GM12878 (cell line): ENCODE data around the gene TRA2B. TPM values are rescaled to one million over a fixed set of nuclear protein-coding genes. Genes with fewer than 3 reads are reported as not detected.

Experiments used
- ATAC-seq: fragments of 200-7000 bp; cut with Tn5 transposase; 3 replicates; pipeline ENCODE4 v1.9.1; 2020; ENCODE audit warnings: mild to moderate bottlenecking, moderate library complexity
- BruUV-seq: library from RNA; stranded (reverse); fragments of 400-500 nt; replicated peaks from 2 replicates; lab custom pipeline; 2021; lab: Mats Ljungman, UMichigan
- CTCF ChIA-PET: fragments of 300-600 bp; sonication (Branson Sonifier 250); formaldehyde crosslinking; extraction: SDS; loops from one replicate; lab custom pipeline; 2021; ENCODE audit warnings: inconsistent platforms; lab: Yijun Ruan, JAX
- POLR2A ChIA-PET: fragments of 350-600 bp; formaldehyde crosslinking; extraction: SDS; loops from one replicate; lab custom pipeline; 2021; ENCODE audit warnings: inconsistent platforms; lab: Charles Lee
- RAD21 ChIA-PET: fragments of 300-600 bp; sonication (Branson Sonifier 250); formaldehyde crosslinking; loops from one replicate; lab custom pipeline; 2023; ENCODE audit warnings: antibody characterized with exemption; ENCODE audit not compliant: unreplicated experiment; lab: Charles Lee
- SMC1A ChIA-PET: fragments of 300-600 bp; sonication (Branson Sonifier 250); formaldehyde crosslinking; loops from one replicate; lab custom pipeline; 2023; ENCODE audit not compliant: unreplicated experiment, uncharacterized antibody; lab: Charles Lee
- DNase-seq: peaks from one replicate; pipeline ENCODE4 v3.0.0-alpha.2; 2011; ENCODE audit warnings: low read depth, low spot score
- FAIRE-seq: peaks from 3 replicates; lab custom pipeline; 2011; peaks lifted over from hg19 to GRCh38; lab: Jason Lieb, UNC
- H2AFZ ChIP-seq: 2 replicates; pipeline ENCODE4 v1.6.0; 2011; ENCODE audit warnings: low read depth, low read length, control low read depth; ENCODE audit not compliant: control insufficient read depth
- H3K27ac ChIP-seq: 2 replicates; pipeline ENCODE4 v1.5.1; 2011; ENCODE audit warnings: control low read depth; ENCODE audit not compliant: control insufficient read depth, insufficient read depth
- H3K27me3 ChIP-seq, 2 experiments: replicated peaks in 1 of 2; 2 replicates each; pipeline versions ENCODE4 v1.6.0 to v1.6.1; 2011; ENCODE audit warnings: low read length in 1 of 2; ENCODE audit not compliant: control insufficient read depth in 2 of 2, insufficient read depth in 2 of 2
- H3K36me3 ChIP-seq, 2 experiments: 2 replicates each; pipeline ENCODE4 v1.5.1; 2011; ENCODE audit warnings: low read length in 1 of 2; ENCODE audit not compliant: control insufficient read depth in 2 of 2, insufficient read depth in 2 of 2
- H3K4me1 ChIP-seq: 2 replicates; pipeline ENCODE4 v1.6.1; 2011; ENCODE audit warnings: mild to moderate bottlenecking, low read length, moderate library complexity, mixed read lengths; ENCODE audit not compliant: control insufficient read depth, insufficient read depth
- H3K4me2 ChIP-seq: 2 replicates; pipeline ENCODE4 v1.6.0; 2011; ENCODE audit warnings: control low read depth; ENCODE audit not compliant: control insufficient read depth, insufficient read depth
- H3K4me3 ChIP-seq: fragments of 200-600 bp; sonication (generic); 2 replicates; pipeline ENCODE4 v1.5.1; 2016
- H3K79me2 ChIP-seq: 2 replicates; pipeline ENCODE4 v1.6.0; 2011; ENCODE audit warnings: low read length; ENCODE audit not compliant: control insufficient read depth, insufficient read depth
- H3K9ac ChIP-seq: 2 replicates; pipeline ENCODE4 v1.8.0; 2011; ENCODE audit warnings: low read length, control low read depth, mixed read lengths; ENCODE audit not compliant: control insufficient read depth, insufficient read depth
- H3K9me3 ChIP-seq: replicated peaks from 3 replicates; pipeline ENCODE4 v1.5.1; 2011; ENCODE audit warnings: mild to moderate bottlenecking, low read length; ENCODE audit not compliant: control insufficient read depth, insufficient read depth
- H4K20me1 ChIP-seq: 2 replicates; pipeline ENCODE4 v1.6.0; 2011; ENCODE audit not compliant: control insufficient read depth, insufficient read depth
- BCL11A ChIP-seq: IDR thresholded peaks from 2 replicates; pipeline ENCODE4 v1.6.1; 2011; ENCODE audit warnings: low read depth, low read length
- CEBPB ChIP-seq, 2 experiments: fragments of 150-350 bp in 1 of 2; IDR thresholded peaks; 2 replicates each; pipeline ENCODE4 v1.6.1; 2012 to 2014; ENCODE audit warnings: low read depth in 2 of 2, low read length in 2 of 2, borderline replicate concordance in 1 of 2, inconsistent platforms in 1 of 2
- KLF5 ChIP-seq: fragments of 450-650 bp; IDR thresholded peaks from 2 replicates; pipeline ENCODE4 v1.6.1; 2014; ENCODE audit warnings: mild to moderate bottlenecking; ENCODE audit not compliant: partially characterized antibody
- RAD21 ChIP-seq: IDR thresholded peaks from 2 replicates; pipeline ENCODE4 v1.6.1; 2011; ENCODE audit warnings: mild to moderate bottlenecking, low read depth, low read length, moderate library complexity; ENCODE audit not compliant: insufficient read depth
- SMARCA5 ChIP-seq: fragments of 450-650 bp; IDR thresholded peaks from 2 replicates; pipeline ENCODE4 v1.6.1; 2017; ENCODE audit warnings: mild to moderate bottlenecking
- STAT1 ChIP-seq: fragments of 450-650 bp; conservative IDR thresholded peaks from 2 replicates; pipeline ENCODE4 v1.6.1; 2014; ENCODE audit warnings: antibody characterized with exemption, mild to moderate bottlenecking
- ZNF384 ChIP-seq: IDR thresholded peaks from 2 replicates; pipeline ENCODE4 v1.6.1; 2012; ENCODE audit warnings: low read depth, mild to moderate bottlenecking, low read length, improper control_type of control experiment, borderline replicate concordance
- WGBS: methylation state at CpG from one replicate; pipeline ENCODE4 v1.1.6; 2016; ENCODE audit warnings: low lambda C conversion rate; ENCODE audit not compliant: insufficient replicate concordance, insufficient coverage; ENCODE audit errors: missing lambda C conversion rate; 5-methylcytosine and 5-hydroxymethylcytosine counted together
- in situ Hi-C: fragments of 300-500 bp; cut with MboI; formaldehyde crosslinking; loops from 9 replicates; pipeline ENCODE4 v1.14.3; 2018; ENCODE audit warnings: mixed read lengths
- intact Hi-C: fragments of 100-400 bp; cut with micrococcal nuclease; formaldehyde crosslinking; loops from one replicate; pipeline ENCODE4 v1.14.2; 2022; ENCODE audit not compliant: unreplicated experiment
- polyA plus RNA-seq, 11 experiments: library from polyadenylated mRNA; depleted of rRNA in 4 of 11; unstranded in 6 of 11; stranded (reverse) in 5 of 11; fragments of >200 nt; fragmentation: Nextera tagmentation in 4 of 11; fragmentation: Illumina TruSeq in 1 of 11; extraction: Ambion mirVana in 4 of 11; extraction: Trizol in 1 of 11; gene quantifications; 1 replicate in 1 of 11; 2 replicates in 10 of 11; pipeline versions ENCODE4 v1.2.1 to v1.2.3, GENCODE V29; 2011 to 2016; ENCODE audit warnings: inconsistent platforms in 2 of 11, missing spikeins in 2 of 11, low read depth in 1 of 11
- total RNA-seq, 4 experiments: library from RNA; depleted of rRNA in 3 of 4; stranded (reverse); fragments of >200 nt in 3 of 4; fragmentation: Illumina TruSeq in 1 of 4; extraction: Trizol in 1 of 4; gene quantifications; 2 replicates each; pipeline versions ENCODE4 v1.2.1 to v1.2.3, GENCODE V29; 2013 to 2021
- TF ChIP-seq, protein P1 (sequence below): fragments of 450-650 bp; IDR thresholded peaks from 2 replicates; pipeline ENCODE4 v1.6.1; 2017; ENCODE audit warnings: mild to moderate bottlenecking, moderate library complexity
- TF ChIP-seq, protein P2 (sequence below): fragments of 450-650 bp; IDR thresholded peaks from 2 replicates; pipeline ENCODE4 v1.6.1; 2017; ENCODE audit warnings: borderline replicate concordance
- TF ChIP-seq, protein P3 (sequence below): IDR thresholded peaks from 2 replicates; pipeline ENCODE4 v1.6.1; 2012; ENCODE audit warnings: low read length, inconsistent platforms
- TF ChIP-seq, protein P4 (sequence below): IDR thresholded peaks from 2 replicates; pipeline ENCODE4 v1.6.1; 2011; ENCODE audit warnings: low read depth, low read length, improper control_type of control experiment, borderline replicate concordance

Gene TRA2B
- total and polyA plus RNA-seq, 10 of the 15 experiments (the other 5 are each of a cell fraction or from before 2014, with no cell fraction given): 130 to 317 (median 278) TPM

DNA sequence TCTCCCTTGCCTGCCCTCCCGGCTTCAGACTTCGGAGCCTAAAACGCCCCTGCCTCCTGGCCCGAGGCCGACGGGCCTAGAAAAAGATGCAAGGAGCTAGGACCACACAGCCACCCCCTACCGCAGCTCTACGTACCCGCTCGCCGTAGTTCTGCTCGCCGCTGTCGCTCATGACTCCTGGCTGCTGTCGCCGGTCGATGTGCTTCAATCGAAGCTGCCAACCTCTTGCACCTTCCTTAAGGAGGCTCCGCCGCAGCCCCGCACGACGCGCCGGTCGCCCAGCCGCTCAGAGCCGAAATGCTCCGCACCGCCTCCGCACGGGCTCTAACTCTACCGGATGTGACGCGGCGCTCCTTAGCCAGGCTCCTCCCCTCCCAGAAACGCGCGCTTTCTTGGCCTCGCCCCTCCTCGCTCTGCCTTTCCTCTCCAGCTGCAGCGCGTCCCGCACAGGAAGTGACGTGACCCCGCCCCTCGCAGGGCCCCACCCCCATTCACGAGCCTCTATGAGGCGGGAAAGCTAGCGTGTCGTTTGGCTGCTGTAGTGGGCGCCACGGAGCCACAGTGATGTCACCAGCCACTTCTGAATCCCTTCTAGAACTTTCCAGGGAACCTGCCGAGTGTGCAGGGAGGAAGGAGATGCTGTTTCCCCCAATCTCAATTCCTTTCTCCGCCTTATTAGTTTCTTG lies at the start of gene TRA2B (continued):
- TF ChIP-seq, protein P1, sequence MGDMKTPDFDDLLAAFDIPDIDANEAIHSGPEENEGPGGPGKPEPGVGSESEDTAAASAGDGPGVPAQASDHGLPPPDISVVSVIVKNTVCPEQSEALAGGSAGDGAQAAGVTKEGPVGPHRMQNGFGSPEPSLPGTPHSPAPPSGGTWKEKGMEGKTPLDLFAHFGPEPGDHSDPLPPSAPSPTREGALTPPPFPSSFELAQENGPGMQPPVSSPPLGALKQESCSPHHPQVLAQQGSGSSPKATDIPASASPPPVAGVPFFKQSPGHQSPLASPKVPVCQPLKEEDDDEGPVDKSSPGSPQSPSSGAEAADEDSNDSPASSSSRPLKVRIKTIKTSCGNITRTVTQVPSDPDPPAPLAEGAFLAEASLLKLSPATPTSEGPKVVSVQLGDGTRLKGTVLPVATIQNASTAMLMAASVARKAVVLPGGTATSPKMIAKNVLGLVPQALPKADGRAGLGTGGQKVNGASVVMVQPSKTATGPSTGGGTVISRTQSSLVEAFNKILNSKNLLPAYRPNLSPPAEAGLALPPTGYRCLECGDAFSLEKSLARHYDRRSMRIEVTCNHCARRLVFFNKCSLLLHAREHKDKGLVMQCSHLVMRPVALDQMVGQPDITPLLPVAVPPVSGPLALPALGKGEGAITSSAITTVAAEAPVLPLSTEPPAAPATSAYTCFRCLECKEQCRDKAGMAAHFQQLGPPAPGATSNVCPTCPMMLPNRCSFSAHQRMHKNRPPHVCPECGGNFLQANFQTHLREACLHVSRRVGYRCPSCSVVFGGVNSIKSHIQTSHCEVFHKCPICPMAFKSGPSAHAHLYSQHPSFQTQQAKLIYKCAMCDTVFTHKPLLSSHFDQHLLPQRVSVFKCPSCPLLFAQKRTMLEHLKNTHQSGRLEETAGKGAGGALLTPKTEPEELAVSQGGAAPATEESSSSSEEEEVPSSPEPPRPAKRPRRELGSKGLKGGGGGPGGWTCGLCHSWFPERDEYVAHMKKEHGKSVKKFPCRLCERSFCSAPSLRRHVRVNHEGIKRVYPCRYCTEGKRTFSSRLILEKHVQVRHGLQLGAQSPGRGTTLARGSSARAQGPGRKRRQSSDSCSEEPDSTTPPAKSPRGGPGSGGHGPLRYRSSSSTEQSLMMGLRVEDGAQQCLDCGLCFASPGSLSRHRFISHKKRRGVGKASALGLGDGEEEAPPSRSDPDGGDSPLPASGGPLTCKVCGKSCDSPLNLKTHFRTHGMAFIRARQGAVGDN: peak; percentile 78
- no peak for TF ChIP-seq STAT1

DNA sequence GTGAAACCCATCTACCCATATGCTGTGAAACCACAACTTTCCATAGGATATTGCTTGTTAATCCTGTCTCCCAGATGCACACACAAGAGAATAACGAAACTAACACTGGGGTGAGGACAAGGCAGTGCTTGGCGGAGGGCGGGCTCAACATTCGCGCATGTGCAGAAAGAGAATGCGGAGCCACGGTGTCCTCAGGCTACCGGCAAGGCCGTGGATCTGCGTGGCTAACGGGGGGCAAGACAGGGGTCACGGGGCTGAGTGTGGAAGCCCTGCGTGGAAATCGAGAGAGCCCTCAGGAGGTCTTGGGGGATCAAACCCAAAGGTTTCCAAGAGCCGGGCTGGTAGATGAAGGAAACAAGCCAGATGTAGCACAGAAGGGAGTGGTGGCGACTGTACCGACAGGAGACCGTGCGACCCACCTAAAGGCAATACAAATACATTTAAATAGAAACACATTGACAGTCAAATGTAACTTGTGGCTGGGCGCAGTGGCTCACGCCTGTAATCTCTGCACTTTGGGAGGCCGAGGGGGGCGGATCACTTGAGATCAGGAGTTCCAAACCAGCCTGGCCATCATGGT lies 48.5 kb upstream of the TRA2B start:
- H3K79me2 ChIP-seq: no peaks in the 10 kb centered on the region
- H3K4me1 ChIP-seq: no peaks in the 10 kb centered on the region
- CTCF ChIA-PET: interaction anchor here (0.9 to 4.4 kb wide), 12 partner anchors 8 to 629 kb away, joined by 3 to 51 read pairs (median 4); no protein-coding TSS in a partner anchor
- TF ChIP-seq RAD21: no peak
- TF ChIP-seq KLF5: no peak
- TF ChIP-seq, protein P2, sequence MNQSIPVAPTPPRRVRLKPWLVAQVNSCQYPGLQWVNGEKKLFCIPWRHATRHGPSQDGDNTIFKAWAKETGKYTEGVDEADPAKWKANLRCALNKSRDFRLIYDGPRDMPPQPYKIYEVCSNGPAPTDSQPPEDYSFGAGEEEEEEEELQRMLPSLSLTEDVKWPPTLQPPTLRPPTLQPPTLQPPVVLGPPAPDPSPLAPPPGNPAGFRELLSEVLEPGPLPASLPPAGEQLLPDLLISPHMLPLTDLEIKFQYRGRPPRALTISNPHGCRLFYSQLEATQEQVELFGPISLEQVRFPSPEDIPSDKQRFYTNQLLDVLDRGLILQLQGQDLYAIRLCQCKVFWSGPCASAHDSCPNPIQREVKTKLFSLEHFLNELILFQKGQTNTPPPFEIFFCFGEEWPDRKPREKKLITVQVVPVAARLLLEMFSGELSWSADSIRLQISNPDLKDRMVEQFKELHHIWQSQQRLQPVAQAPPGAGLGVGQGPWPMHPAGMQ: no peak
- TF ChIP-seq, protein P3, sequence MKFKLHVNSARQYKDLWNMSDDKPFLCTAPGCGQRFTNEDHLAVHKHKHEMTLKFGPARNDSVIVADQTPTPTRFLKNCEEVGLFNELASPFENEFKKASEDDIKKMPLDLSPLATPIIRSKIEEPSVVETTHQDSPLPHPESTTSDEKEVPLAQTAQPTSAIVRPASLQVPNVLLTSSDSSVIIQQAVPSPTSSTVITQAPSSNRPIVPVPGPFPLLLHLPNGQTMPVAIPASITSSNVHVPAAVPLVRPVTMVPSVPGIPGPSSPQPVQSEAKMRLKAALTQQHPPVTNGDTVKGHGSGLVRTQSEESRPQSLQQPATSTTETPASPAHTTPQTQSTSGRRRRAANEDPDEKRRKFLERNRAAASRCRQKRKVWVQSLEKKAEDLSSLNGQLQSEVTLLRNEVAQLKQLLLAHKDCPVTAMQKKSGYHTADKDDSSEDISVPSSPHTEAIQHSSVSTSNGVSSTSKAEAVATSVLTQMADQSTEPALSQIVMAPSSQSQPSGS: no peak
- TF ChIP-seq, protein P4, sequence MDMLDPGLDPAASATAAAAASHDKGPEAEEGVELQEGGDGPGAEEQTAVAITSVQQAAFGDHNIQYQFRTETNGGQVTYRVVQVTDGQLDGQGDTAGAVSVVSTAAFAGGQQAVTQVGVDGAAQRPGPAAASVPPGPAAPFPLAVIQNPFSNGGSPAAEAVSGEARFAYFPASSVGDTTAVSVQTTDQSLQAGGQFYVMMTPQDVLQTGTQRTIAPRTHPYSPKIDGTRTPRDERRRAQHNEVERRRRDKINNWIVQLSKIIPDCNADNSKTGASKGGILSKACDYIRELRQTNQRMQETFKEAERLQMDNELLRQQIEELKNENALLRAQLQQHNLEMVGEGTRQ: no peak
- TF ChIP-seq SMARCA5: no peak
- TF ChIP-seq CEBPB (IDR thresholded peaks at IDR 0.05; ENCODE audit: borderline replicate concordance in 1 of 2, low read depth in 2 of 2, low read length in 2 of 2): no peak
- no peak for TF ChIP-seq BCL11A
- no peak for TF ChIP-seq ZNF384
- no peaks in the 10 kb centered on the region for H3K27me3 ChIP-seq
- no peaks in the 10 kb centered on the region; the same call in 2 of the 3 replicates for H3K9me3 ChIP-seq
- POLR2A ChIA-PET: no interaction called here
- WGBS: 75% methylated on average over 22 of the region's 23 CpGs
- no peak overlapping the region for H3K27ac ChIP-seq
- in situ Hi-C loops (no loop called here), intact Hi-C loops (no loop called here)
- H2AFZ ChIP-seq: no peak overlapping the region
- no peak overlapping the region for H3K9ac ChIP-seq
- RAD21 ChIA-PET: interaction anchor here (1.4 to 3.9 kb wide), 2 partner anchors 256 to 554 kb away, joined by 5 to 27 read pairs; no protein-coding TSS in a partner anchor
- ATAC-seq: no peak
- H3K36me3 ChIP-seq: no peaks in the 10 kb centered on the region
- no TSS peak for BruUV-seq
- no peak overlapping the region for H3K4me2 ChIP-seq
- FAIRE-seq: no peak
- DNase-seq: no peak
- H4K20me1 ChIP-seq: no peaks in the 10 kb centered on the region
- SMC1A ChIA-PET: interaction anchor here (1.1 to 4.7 kb wide), 4 partner anchors 257 to 629 kb away, joined by 3 to 55 read pairs (median 20); no protein-coding TSS in a partner anchor
- no peak overlapping the region for H3K4me3 ChIP-seq
